PC-9 (cell line): ENCODE results near the gene HTRA1. TPM values are rescaled to one million over a fixed set of nuclear protein-coding genes. Genes with fewer than 3 reads are reported as not detected.

Experiments used
- BruUV-seq: library from RNA; stranded (reverse); fragments of 400-500 nt; replicated peaks from 2 replicates; lab custom pipeline; 2021; lab: Mats Ljungman, UMichigan
- CTCF ChIA-PET: fragments of 300-600 bp; sonication (Branson Sonifier 250); formaldehyde crosslinking; loops from one replicate; lab custom pipeline; 2022; ENCODE audit warnings: antibody characterized with exemption; lab: Charles Lee
- POLR2A ChIA-PET: fragments of 300-600 bp; sonication (Branson Sonifier 250); formaldehyde crosslinking; loops from one replicate; lab custom pipeline; 2022; ENCODE audit warnings: antibody characterized with exemption; ENCODE audit not compliant: unreplicated experiment; lab: Charles Lee
- DNase-seq, 2 experiments: peaks; one replicate each; pipeline versions ENCODE4 v3.0.0 to v3.0.0-alpha.2; 2015 to 2022; ENCODE audit warnings: mixed read lengths in 1 of 2
- H2AFZ ChIP-seq: fragments of 200-600 bp; sonication (generic); 2 replicates; pipeline ENCODE4 v1.8.1; 2017; ENCODE audit warnings: antibody characterized with exemption
- H3F3A ChIP-seq: fragments of 200-600 bp; sonication (generic); 2 replicates; pipeline ENCODE4 v1.8.1; 2017; ENCODE audit warnings: antibody characterized with exemption, mild to moderate bottlenecking, low read depth; ENCODE audit not compliant: insufficient read depth
- H3K27ac ChIP-seq: fragments of 200-600 bp; sonication (generic); 2 replicates; pipeline ENCODE4 v1.6.1; 2016; ENCODE audit warnings: mixed run types
- H3K27me3 ChIP-seq: fragments of 200-600 bp; sonication (generic); 2 replicates; pipeline ENCODE4 v1.6.1; 2016; ENCODE audit warnings: low read depth, mixed run types; ENCODE audit not compliant: insufficient read depth
- H3K36me3 ChIP-seq: fragments of 200-600 bp; sonication (generic); 2 replicates; pipeline ENCODE4 v1.6.1; 2016; ENCODE audit warnings: low read depth, mixed run types
- H3K4me1 ChIP-seq: fragments of 200-600 bp; sonication (generic); replicated peaks from 2 replicates; pipeline ENCODE4 v1.6.1; 2016; ENCODE audit warnings: mixed run types; ENCODE audit not compliant: insufficient read depth
- H3K4me2 ChIP-seq: fragments of 200-600 bp; sonication (generic); 2 replicates; pipeline ENCODE4 v1.6.1; 2017; ENCODE audit warnings: mixed run types
- H3K4me3 ChIP-seq: fragments of 200-600 bp; sonication (generic); 2 replicates; pipeline ENCODE4 v1.6.1; 2016; ENCODE audit warnings: mixed run types
- H3K79me2 ChIP-seq: fragments of 200-600 bp; sonication (generic); 2 replicates; pipeline ENCODE4 v1.6.1; 2017; ENCODE audit warnings: low read depth, mixed run types
- H3K9me2 ChIP-seq: fragments of 200-600 bp; sonication (generic); 2 replicates; pipeline ENCODE4 v1.8.1; 2017; ENCODE audit warnings: mild to moderate bottlenecking; ENCODE audit not compliant: insufficient read depth
- H3K9me3 ChIP-seq: fragments of 200-600 bp; sonication (generic); 2 replicates; pipeline ENCODE4 v1.8.1; 2016; ENCODE audit warnings: low read depth; ENCODE audit not compliant: insufficient read depth
- H4K20me1 ChIP-seq: fragments of 200-600 bp; sonication (generic); 2 replicates; pipeline ENCODE4 v1.8.1; 2017; ENCODE audit not compliant: insufficient read depth
- CTCF ChIP-seq: fragments of 200-600 bp; sonication (generic); conservative IDR thresholded peaks from 2 replicates; pipeline ENCODE4 v1.6.1; 2017; ENCODE audit warnings: mixed run types, antibody characterized with exemption, mild to moderate bottlenecking, moderate library complexity
- EZH2 ChIP-seq: fragments of 200-600 bp; sonication (generic); IDR thresholded peaks from 2 replicates; pipeline ENCODE4 v1.8.0; 2017; ENCODE audit warnings: antibody characterized with exemption, low read depth
- intact Hi-C: fragments of 100-400 bp; cut with micrococcal nuclease; formaldehyde crosslinking; loops from one replicate; pipeline ENCODE4 v1.10.0; 2022; ENCODE audit not compliant: unreplicated experiment
- total RNA-seq: library from RNA; stranded (reverse); gene quantifications from 2 replicates; pipeline ENCODE4 v1.2.3, GENCODE V29; 2021

HTRA1 gene
- total RNA-seq, 1 experiment from 2014 or later = 18.0 TPM

GRCh38 chr10:122421054-122421625, 40.2 kb upstream of the HTRA1 start:
- Histone ChIP-seq H3K27me3 (no peaks in the 10 kb centered on the region), H3K79me2 (no peaks in the 10 kb centered on the region), H3K27ac (no peak overlapping the region), H3K36me3 (no peaks in the 10 kb centered on the region), H3F3A (no peaks in the 10 kb centered on the region), H2AFZ (no peak overlapping the region), H3K9me3 (no peaks in the 10 kb centered on the region), H3K4me1 (no peaks in the 10 kb centered on the region), H3K4me3 (no peak overlapping the region), H3K4me2 (no peak overlapping the region), H4K20me1 (no peaks in the 10 kb centered on the region), H3K9me2 (no peaks in the 10 kb centered on the region)
- DNase-seq = no peak
- BruUV-seq = no TSS peak
- intact Hi-C loops = no loop called here
- POLR2A ChIA-PET = no interaction called here
- CTCF ChIA-PET = no interaction called here
- TF ChIP-seq CTCF (no peak), EZH2 (no peak)

GRCh38 chr10:122421742-122422141, 39.6 kb upstream of the HTRA1 start:
- Histone ChIP-seq H3K9me2 (no peaks in the 10 kb centered on the region), H3K4me1 (no peaks in the 10 kb centered on the region), H3F3A (no peaks in the 10 kb centered on the region), H3K4me2 (no peak overlapping the region), H3K27ac (no peak overlapping the region), H2AFZ (no peak overlapping the region), H4K20me1 (no peaks in the 10 kb centered on the region), H3K4me3 (no peak overlapping the region), H3K79me2 (no peaks in the 10 kb centered on the region), H3K27me3 (no peaks in the 10 kb centered on the region), H3K9me3 (no peaks in the 10 kb centered on the region), H3K36me3 (no peaks in the 10 kb centered on the region)
- no peak for TF ChIP-seq EZH2
- TF ChIP-seq CTCF = no peak
- no peak for DNase-seq
- no TSS peak for BruUV-seq
- intact Hi-C loops = no loop called here
- CTCF ChIA-PET = no interaction called here
- POLR2A ChIA-PET = no interaction called here

GRCh38 chr10:122422266-122422989, 38.9 kb upstream of the HTRA1 start:
- POLR2A ChIA-PET = no interaction called here
- H3K27ac ChIP-seq = no peak overlapping the region

More at GRCh38 chr10:122422266-122422989, 38.9 kb upstream of the HTRA1 start:
- Histone ChIP-seq H3K79me2 (no peaks in the 10 kb centered on the region), H4K20me1 (no peaks in the 10 kb centered on the region), H3K36me3 (no peaks in the 10 kb centered on the region), H2AFZ (no peak overlapping the region), H3K4me1 (no peaks in the 10 kb centered on the region), H3K9me2 (no peaks in the 10 kb centered on the region), H3K4me3 (no peak overlapping the region), H3K9me3 (no peaks in the 10 kb centered on the region), H3K4me2 (no peak overlapping the region), H3K27me3 (no peaks in the 10 kb centered on the region), H3F3A (no peaks in the 10 kb centered on the region)
- intact Hi-C loops = no loop called here
- CTCF ChIA-PET = no interaction called here
- BruUV-seq = no TSS peak
- DNase-seq = no peak
- TF ChIP-seq CTCF (no peak), EZH2 (no peak)
